Measurements from ENCODE around the gene DTX3. TPM values are rescaled to one million over a fixed set of nuclear protein-coding genes. Genes with fewer than 3 reads are reported as not detected.
A peak's percentile ranks its signal among the peaks of the same experiment; 100 is the strongest.

The DTX3 gene
- total and polyA plus RNA-seq, 4 experiments from 2014 or later = 4.2 to 37.1 (median 20.0) TPM

DNA sequence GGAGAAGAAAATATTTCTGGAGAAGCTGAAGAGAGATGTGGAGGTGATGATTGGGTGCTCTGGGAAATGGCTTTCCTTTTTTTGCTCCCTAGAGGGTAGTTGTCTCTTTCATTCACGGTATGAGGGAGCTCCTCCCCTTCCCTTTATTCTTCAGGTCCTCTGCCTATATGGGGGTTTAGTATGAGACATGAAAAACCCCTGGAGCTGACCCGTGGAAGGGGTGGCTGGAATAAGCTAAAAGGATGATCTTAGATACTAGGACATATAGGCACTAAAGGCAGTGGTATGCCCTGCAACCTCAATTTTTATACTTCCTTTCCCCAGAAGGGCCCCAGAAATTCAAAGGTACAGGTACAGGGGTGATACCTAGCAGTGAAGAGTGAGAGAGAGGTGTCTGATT is 4.2 kb upstream of the DTX3 start:
- H3K27ac Mint-ChIP-seq = peak overlapping the region in 2 of 7 donors; percentile 7 to 10
- peaks cover 57 to 67% of the 10 kb centered on the region in 2 donors for H3K36me3 Mint-ChIP-seq
- intact Hi-C loops (cut with micrococcal nuclease) = no loop called here
- Histone ChIP-seq H3K27ac (ENCODE audit: low read depth, low read length) (no peak overlapping the region), H3K36me3 (ENCODE audit: insufficient read depth, low read length) (peaks cover 34% of the 10 kb centered on the region), H3K9me3 (ENCODE audit: control insufficient read depth in 1 of 2, low read length in 2 of 2) (no peaks in the 10 kb centered on the region), H3K4me3 (ENCODE audit: low read length in 2 of 2) (no peak overlapping the region), H3K4me1 (ENCODE audit: insufficient read depth, low read length) (peaks cover 23% of the 10 kb centered on the region), H3K27me3 (ENCODE audit: insufficient read depth, low read length) (no peaks in the 10 kb centered on the region)
- no peaks in the 10 kb centered on the region for H3K9me3 Mint-ChIP-seq
- no peak overlapping the region for H3K4me3 Mint-ChIP-seq
- no peak for DNase-seq
- H3K4me1 Mint-ChIP-seq = peaks cover 11 to 26% (median 20%) of the 10 kb centered on the region in 4 donors
- ChIA-PET POLR2A (ENCODE audit: partially characterized antibody) (interaction anchor here (1.4 to 1.6 kb wide), 2 partner anchors 9 to 11 kb away, joined by 4 read pairs; partner anchors contain the start of genes ARHGEF25 and PIP4K2C), CTCF (ENCODE audit: partially characterized antibody) (interaction anchor here (1.0 to 2.8 kb wide), 4 partner anchors 8 to 22 kb away, joined by 3 to 12 read pairs (median 4); no protein-coding TSS in a partner anchor)
- no peaks in the 10 kb centered on the region for H3K27me3 Mint-ChIP-seq

- POLR2A ChIA-PET (ENCODE audit: partially characterized antibody) = no interaction called here
- H3K4me3 Mint-ChIP-seq = no peak overlapping the region
- H3K9me3 Mint-ChIP-seq = no peaks in the 10 kb centered on the region
- peaks cover 16 to 39% (median 28%) of the 10 kb centered on the region in 4 donors for H3K4me1 Mint-ChIP-seq
- H3K36me3 Mint-ChIP-seq = peaks cover 40 to 52% of the 10 kb centered on the region in 2 donors
- no peak for DNase-seq
- Histone ChIP-seq H3K9me3 (ENCODE audit: control insufficient read depth in 1 of 2, low read length in 2 of 2) (no peaks in the 10 kb centered on the region), H3K27ac (ENCODE audit: low read depth, low read length) (no peak overlapping the region), H3K4me3 (ENCODE audit: low read length in 2 of 2) (no peak overlapping the region), H3K36me3 (ENCODE audit: insufficient read depth, low read length) (peaks cover 17% of the 10 kb centered on the region), H3K27me3 (ENCODE audit: insufficient read depth, low read length) (no peaks in the 10 kb centered on the region), H3K4me1 (ENCODE audit: insufficient read depth, low read length) (peaks cover 30% of the 10 kb centered on the region)
- peak overlapping the region in 2 of 7 donors; percentile 59 to 83 for H3K27ac Mint-ChIP-seq
- CTCF ChIA-PET (ENCODE audit: partially characterized antibody) = interaction anchor here (0.6 to 3.6 kb wide), 2 partner anchors 19 to 173 kb away, joined by 3 to 17 read pairs; no protein-coding TSS in a partner anchor
- no peaks in the 10 kb centered on the region for H3K27me3 Mint-ChIP-seq
- intact Hi-C loops (cut with micrococcal nuclease) = no loop called here
Observed at GRCh38 chr12:57602544-57602943, 2.1 kb upstream of the DTX3 start.

- H3K4me3 ChIP-seq (ENCODE audit: low read length in 2 of 2) = no peak overlapping the region
- CTCF ChIA-PET (ENCODE audit: partially characterized antibody) = interaction anchor here (0.6 to 3.6 kb wide), 3 partner anchors 16 to 172 kb away, joined by 3 to 17 read pairs (median 4); no protein-coding TSS in a partner anchor
- no peak for DNase-seq
- POLR2A ChIA-PET (ENCODE audit: partially characterized antibody) = interaction anchor here (0.6 to 1.3 kb wide), 5 partner anchors 10 to 144 kb away, joined by 3 to 5 read pairs (median 3); partner anchors contain the start of genes DDIT3, GLI1 and PIP4K2C
- no peak overlapping the region for H3K27ac ChIP-seq (ENCODE audit: low read depth, low read length)
- H3K27ac Mint-ChIP-seq = peak overlapping the region in 6 of 7 donors; percentile 68 to 94 (median 86)
- H3K27me3 Mint-ChIP-seq = no peaks in the 10 kb centered on the region
- H3K9me3 Mint-ChIP-seq = no peaks in the 10 kb centered on the region
- peaks cover 17 to 39% (median 28%) of the 10 kb centered on the region in 4 donors for H3K4me1 Mint-ChIP-seq
- peaks cover 30% of the 10 kb centered on the region for H3K4me1 ChIP-seq (ENCODE audit: insufficient read depth, low read length)
- intact Hi-C loops (cut with micrococcal nuclease) = no loop called here
- peak overlapping the region; percentile 85 to 90 (median 87) for H3K4me3 Mint-ChIP-seq
- peaks cover 17% of the 10 kb centered on the region for H3K36me3 ChIP-seq (ENCODE audit: insufficient read depth, low read length)
- peaks cover 36 to 52% of the 10 kb centered on the region in 2 donors for H3K36me3 Mint-ChIP-seq
- no peaks in the 10 kb centered on the region for H3K27me3 ChIP-seq (ENCODE audit: insufficient read depth, low read length)
- no peaks in the 10 kb centered on the region for H3K9me3 ChIP-seq (ENCODE audit: control insufficient read depth in 1 of 2, low read length in 2 of 2)
Observed at GRCh38 chr12:57603324-57603723, 1.3 kb upstream of the DTX3 start.

DNA sequence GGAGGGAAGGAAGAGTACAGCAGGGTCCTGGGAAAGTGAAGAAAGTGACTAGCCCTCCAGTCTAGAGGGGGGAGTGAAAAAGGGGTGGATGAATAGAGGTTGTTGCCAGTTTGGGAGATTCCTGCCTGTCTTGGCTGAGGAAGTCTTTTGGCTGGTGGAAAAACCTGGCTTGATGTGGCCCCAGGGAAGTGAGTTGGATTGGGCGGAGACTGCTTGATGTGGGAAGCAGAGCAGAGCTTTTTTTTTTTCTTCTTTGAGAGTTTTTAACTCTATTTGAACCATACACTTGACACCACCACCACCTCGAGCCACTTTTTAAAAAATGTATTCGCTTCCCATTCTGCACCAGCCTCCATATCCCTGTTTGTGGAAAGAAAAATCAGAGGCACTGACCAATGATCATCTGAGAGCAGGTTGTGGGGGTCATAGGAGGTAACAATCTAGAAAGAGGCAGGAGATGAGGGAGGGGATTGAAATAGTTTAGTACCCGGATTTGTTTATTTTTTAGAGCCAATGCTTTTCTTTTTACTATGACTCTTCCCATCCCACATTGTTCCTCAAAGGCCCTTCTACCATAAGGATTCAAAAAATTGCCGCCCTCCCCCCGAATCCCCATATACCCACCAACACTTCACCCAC is 690 bp upstream of the DTX3 start:
- H3K4me1 ChIP-seq (ENCODE audit: insufficient read depth, low read length) = peaks cover 30% of the 10 kb centered on the region
- peak overlapping the region; percentile 60 to 66 for H3K4me3 ChIP-seq (ENCODE audit: low read length in 2 of 2)
- no peaks in the 10 kb centered on the region for H3K9me3 Mint-ChIP-seq
- CTCF ChIA-PET (ENCODE audit: partially characterized antibody) = interaction anchor here (1.6 to 3.6 kb wide), 2 partner anchors 16 to 20 kb away, joined by 4 to 17 read pairs; no protein-coding TSS in a partner anchor
- H3K36me3 ChIP-seq (ENCODE audit: insufficient read depth, low read length) = peaks cover 17% of the 10 kb centered on the region
- peaks cover 31 to 50% of the 10 kb centered on the region in 2 donors for H3K36me3 Mint-ChIP-seq
- peaks cover 17 to 39% (median 28%) of the 10 kb centered on the region in 4 donors for H3K4me1 Mint-ChIP-seq
- H3K27me3 Mint-ChIP-seq = no peaks in the 10 kb centered on the region
- H3K27me3 ChIP-seq (ENCODE audit: insufficient read depth, low read length) = no peaks in the 10 kb centered on the region
- DNase-seq = no peak
- peak overlapping the region; percentile 85 to 90 (median 87) for H3K4me3 Mint-ChIP-seq
- intact Hi-C loops (cut with micrococcal nuclease) = no loop called here
- H3K27ac Mint-ChIP-seq = peak overlapping the region; percentile 63 to 94 (median 85)
- peak overlapping the region; percentile 24 for H3K27ac ChIP-seq (ENCODE audit: low read depth, low read length)
- POLR2A ChIA-PET (ENCODE audit: partially characterized antibody) = interaction anchor here (0.6 to 1.7 kb wide), 6 partner anchors 9 to 145 kb away, joined by 3 to 7 read pairs (median 3); partner anchors contain the start of genes DDIT3, GLI1 and PIP4K2C
- H3K9me3 ChIP-seq (ENCODE audit: control insufficient read depth in 1 of 2, low read length in 2 of 2) = no peaks in the 10 kb centered on the region

DNA sequence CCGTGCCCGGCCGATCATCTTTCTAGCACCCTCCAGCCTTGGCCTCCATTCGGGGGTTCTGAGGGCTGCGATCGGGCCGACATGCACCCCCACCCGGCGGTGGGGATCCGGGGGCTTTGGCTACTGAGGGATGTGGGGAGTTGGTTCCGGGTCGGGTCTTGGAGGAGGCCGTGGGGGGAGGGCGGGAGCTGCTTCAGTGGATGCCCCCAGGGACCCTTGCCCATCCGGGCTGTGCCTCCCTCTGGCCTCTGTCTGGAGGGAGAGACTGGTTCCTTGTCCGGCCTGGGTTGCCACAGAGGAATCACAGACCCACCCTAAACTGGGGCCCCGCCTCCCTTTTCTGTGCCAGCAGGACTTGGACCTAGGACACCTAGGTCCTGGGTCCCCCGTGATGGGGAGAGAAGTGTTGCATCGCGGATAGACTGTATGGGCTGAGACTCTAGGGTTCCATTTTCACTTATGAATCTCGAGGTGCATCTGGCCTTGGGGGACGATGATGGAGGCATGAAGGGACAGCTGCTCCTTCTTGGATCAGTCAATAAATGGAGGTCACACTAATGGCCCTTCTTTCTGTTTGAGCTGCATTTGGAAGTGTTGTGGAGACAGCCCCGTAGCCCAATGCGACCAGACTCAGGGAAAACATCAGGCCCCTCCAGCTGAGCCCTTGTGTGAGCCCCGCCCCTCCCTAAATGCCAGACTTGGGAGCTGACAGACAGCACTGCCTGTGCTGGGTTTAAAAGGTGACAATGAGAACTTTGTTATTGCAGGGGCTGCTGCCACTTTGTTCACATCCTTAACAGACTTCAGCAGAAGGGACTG is 577 bp downstream of the DTX3 start:
- Mint-ChIP-seq H3K27ac (peak overlapping the region; percentile 17 to 92 (median 84)), H3K4me1 (peaks cover 17 to 40% (median 28%) of the 10 kb centered on the region in 4 donors), H3K9me3 (no peaks in the 10 kb centered on the region), H3K4me3 (peak overlapping the region; percentile 81 to 90 (median 87)), H3K27me3 (peaks cover 0 to 1% of the 10 kb centered on the region in 2 donors), H3K36me3 (peaks cover 23 to 37% of the 10 kb centered on the region in 2 donors)
- Histone ChIP-seq H3K4me1 (ENCODE audit: insufficient read depth, low read length) (peaks cover 30% of the 10 kb centered on the region), H3K9me3 (ENCODE audit: control insufficient read depth in 1 of 2, low read length in 2 of 2) (no peaks in the 10 kb centered on the region), H3K36me3 (ENCODE audit: insufficient read depth, low read length) (peaks cover 7% of the 10 kb centered on the region), H3K27me3 (ENCODE audit: insufficient read depth, low read length) (no peaks in the 10 kb centered on the region), H3K4me3 (ENCODE audit: low read length in 2 of 2) (peak overlapping the region; percentile 58 to 60), H3K27ac (ENCODE audit: low read depth, low read length) (peak overlapping the region; percentile 24)
- CTCF ChIA-PET (ENCODE audit: partially characterized antibody) = interaction anchor here (0.8 to 3.6 kb wide), 3 partner anchors 16 to 24 kb away, joined by 3 to 17 read pairs (median 6); no protein-coding TSS in a partner anchor
- no peak for DNase-seq
- POLR2A ChIA-PET (ENCODE audit: partially characterized antibody) = interaction anchor here (1.2 to 1.7 kb wide), 4 partner anchors 10 to 59 kb away, joined by 3 to 7 read pairs (median 4); partner anchors contain the start of gene PIP4K2C
- intact Hi-C loops (cut with micrococcal nuclease) = no loop called here

DNA sequence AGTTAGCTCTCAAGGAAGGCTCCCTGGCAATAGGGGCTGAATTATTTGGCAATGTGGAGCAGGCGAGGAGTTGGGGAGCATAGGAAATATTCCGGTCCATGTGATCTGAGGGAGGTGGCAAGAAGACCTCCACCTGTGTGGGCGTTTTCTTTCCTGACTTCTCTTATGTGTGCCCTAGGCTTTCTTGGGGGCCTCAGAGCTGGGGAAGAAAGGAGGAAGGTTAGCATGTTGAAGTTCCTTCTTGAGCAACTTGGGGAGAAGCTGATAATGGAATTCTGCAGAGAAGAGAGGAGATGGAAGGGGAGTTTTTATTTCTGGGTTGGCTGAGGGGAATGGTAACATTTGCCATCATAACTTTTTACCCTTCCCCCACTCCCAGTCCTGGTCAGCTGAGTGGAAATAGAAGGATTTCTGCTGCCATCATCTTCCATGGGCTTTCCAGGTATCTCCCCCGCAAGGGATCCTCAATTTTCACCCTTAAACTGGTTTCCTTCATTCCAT is 1.2 kb downstream of the DTX3 start:
- no peaks in the 10 kb centered on the region for H3K9me3 Mint-ChIP-seq
- ChIA-PET CTCF (ENCODE audit: partially characterized antibody) (interaction anchor here (0.8 to 3.6 kb wide), 4 partner anchors 14 to 24 kb away, joined by 3 to 17 read pairs (median 6); no protein-coding TSS in a partner anchor), POLR2A (ENCODE audit: partially characterized antibody) (interaction anchor here (1.2 to 1.7 kb wide), 5 partner anchors 10 to 151 kb away, joined by 3 to 7 read pairs (median 3); partner anchors contain the start of gene PIP4K2C)
- Histone ChIP-seq H3K27ac (ENCODE audit: low read depth, low read length) (no peak overlapping the region), H3K4me3 (ENCODE audit: low read length in 2 of 2) (no peak overlapping the region), H3K27me3 (ENCODE audit: insufficient read depth, low read length) (no peaks in the 10 kb centered on the region), H3K9me3 (ENCODE audit: control insufficient read depth in 1 of 2, low read length in 2 of 2) (no peaks in the 10 kb centered on the region), H3K4me1 (ENCODE audit: insufficient read depth, low read length) (peaks cover 36% of the 10 kb centered on the region), H3K36me3 (ENCODE audit: insufficient read depth, low read length) (peaks cover under 1% of the 10 kb centered on the region)
- peaks cover 18 to 30% of the 10 kb centered on the region in 2 donors for H3K36me3 Mint-ChIP-seq
- H3K27me3 Mint-ChIP-seq = peaks cover 2 to 3% of the 10 kb centered on the region in 2 donors
- intact Hi-C loops (cut with micrococcal nuclease) = no loop called here
- peaks cover 20 to 46% (median 33%) of the 10 kb centered on the region in 4 donors for H3K4me1 Mint-ChIP-seq
- H3K4me3 Mint-ChIP-seq = peak overlapping the region; percentile 81 to 90 (median 87)
- peak overlapping the region in 4 of 7 donors; percentile 52 to 85 (median 65) for H3K27ac Mint-ChIP-seq
- no peak for DNase-seq
